Right lung (tissue), 5 donors: ENCODE results near the gene DOK7. TPM values are rescaled to one million over a fixed set of nuclear protein-coding genes. Genes with fewer than 3 reads are reported as not detected.
"Not testable (repeated sequence)": the region's sequence is repeated elsewhere in the genome, so short reads cannot be mapped to it uniquely, and the experiment has no call there.

Experiments used
- DNase-seq, 2 donors: peaks; one replicate each; pipeline ENCODE4 v3.0.0-alpha.2; 2013
- polyA plus RNA-seq, 5 donors: library from polyadenylated mRNA; unstranded; fragments of 120-200 nt; gene quantifications; one replicate each; pipeline versions ENCODE4 v1.2.1 to v1.2.3, GENCODE V29; 2013; ENCODE audit warnings: inconsistent platforms in 1 of 5, low replicate concordance in 1 of 5; ENCODE audit not compliant: insufficient read length in 5 of 5, insufficient read depth in 1 of 5

The DOK7 gene
- polyA plus RNA-seq, 5 donors, result 0.31 to 2.2 (median 0.59) TPM

GRCh38 chr4:3441501-3442459, 21.3 kb upstream of the DOK7 start, which contains the start of gene HGFAC:
TSS of gene HGFAC (plus strand) at chr4:3441968. CDS start at chr4:3442002, 34 bp downstream.
- no peak for DNase-seq

- DNase-seq, result no peak
Measured at GRCh38 chr4:3442460-3442958, 20.6 kb upstream of the DOK7 start.

- DNase-seq, result peak in 1 of 2 donors; percentile 20
Measured at GRCh38 chr4:3442959-3443749, 20.0 kb upstream of the DOK7 start.

GRCh38 chr4:3443750-3444309, 19.3 kb upstream of the DOK7 start:
- no peak for DNase-seq

GRCh38 chr4:3444351-3445110, 18.6 kb upstream of the DOK7 start:
- no peak for DNase-seq

DNA sequence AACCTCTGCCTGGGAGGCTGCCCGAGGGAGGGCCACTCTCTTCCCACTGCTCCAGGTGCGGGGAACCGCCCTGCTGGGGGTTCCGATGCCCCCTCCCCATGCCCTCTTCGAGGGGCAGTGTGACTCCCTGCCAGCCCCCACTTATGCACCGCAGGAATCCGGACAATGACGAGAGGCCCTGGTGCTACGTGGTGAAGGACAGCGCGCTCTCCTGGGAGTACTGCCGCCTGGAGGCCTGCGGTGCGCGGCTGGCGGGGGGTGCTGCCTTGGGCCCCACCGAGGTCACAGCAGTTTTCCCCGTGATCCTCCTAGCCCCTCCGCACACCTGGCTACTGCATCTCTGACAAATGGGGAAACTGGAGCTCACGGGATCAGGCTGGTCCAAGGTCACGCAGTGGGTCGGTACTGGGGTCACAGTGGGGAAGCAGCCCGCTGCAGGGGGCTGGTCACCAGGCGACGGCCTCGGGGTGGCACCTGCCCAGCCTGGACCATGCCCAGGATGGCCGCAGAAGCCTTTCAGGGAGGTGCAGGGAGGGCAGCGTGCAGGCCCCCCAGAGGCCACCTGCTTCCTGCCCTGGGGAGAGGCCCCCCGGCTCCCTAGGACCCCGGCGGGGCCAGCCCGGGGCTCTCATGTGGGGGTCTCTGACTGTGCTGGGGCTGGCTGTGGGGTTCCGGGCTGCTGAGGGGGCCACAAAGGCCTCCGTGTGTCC, 17.8 kb upstream of the DOK7 start:
- DNase-seq, result peak in 1 of 2 donors; percentile 16

- no peak for DNase-seq
Measured at GRCh38 chr4:3445829-3446545, 17.1 kb upstream of the DOK7 start.

DNA sequence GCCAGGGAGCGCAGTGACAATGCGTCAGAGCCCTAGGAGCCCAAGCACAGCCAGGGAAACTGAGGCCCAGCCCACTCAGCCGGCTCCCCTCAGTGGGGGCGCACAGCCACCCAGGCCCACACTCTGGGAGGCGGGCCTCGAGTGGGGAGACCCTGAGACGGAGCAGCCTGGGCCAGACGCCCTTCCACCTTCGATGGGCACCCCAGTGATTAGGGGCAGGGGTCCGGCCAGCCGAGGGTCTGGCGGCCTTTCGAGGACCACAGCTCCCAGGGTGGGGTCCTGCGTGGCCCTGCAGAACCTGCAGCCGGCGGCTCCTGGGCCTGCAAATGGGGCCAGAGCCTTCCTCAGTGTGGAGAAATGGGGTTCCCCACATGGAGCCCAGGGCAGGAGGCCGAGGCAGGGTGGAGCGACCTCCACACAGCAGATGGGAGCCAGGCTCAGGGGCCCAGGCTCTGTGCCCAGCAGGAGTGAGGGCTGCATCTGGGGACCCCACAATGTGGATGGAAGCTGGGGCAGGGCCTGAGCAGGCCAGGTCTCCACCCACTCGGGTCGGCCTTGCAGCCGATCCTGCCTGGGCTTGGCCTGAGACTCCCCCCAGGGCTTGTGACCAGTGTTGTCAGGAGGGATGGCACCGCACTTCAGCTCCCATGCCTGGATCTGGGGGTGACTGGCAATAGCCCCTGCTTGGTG, 16.3 kb upstream of the DOK7 start:
- DNase-seq, result no peak

- no peak for DNase-seq
Measured at GRCh38 chr4:3447431-3448395, 15.4 kb upstream of the DOK7 start.

DNA sequence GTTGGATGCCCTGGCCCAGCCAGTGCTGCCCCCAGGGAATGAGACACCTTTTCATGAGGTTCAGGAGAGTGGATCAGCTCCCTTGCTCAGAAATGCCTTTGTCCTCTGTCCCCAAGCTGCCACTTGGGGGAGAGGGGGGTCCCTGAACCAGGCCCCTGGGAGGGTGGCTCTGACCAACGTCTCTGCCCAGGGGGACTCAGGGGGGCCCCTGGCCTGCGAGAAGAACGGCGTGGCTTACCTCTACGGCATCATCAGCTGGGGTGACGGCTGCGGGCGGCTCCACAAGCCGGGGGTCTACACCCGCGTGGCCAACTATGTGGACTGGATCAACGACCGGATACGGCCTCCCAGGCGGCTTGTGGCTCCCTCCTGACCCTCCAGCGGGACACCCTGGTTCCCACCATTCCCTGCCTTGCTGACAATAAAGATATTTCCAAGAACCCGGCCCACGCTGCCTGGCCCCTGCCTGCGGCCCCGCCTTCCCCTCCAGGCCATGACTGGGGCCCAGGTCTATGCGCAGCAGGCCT, 14.0 kb upstream of the DOK7 start:
- no peak for DNase-seq

DNA sequence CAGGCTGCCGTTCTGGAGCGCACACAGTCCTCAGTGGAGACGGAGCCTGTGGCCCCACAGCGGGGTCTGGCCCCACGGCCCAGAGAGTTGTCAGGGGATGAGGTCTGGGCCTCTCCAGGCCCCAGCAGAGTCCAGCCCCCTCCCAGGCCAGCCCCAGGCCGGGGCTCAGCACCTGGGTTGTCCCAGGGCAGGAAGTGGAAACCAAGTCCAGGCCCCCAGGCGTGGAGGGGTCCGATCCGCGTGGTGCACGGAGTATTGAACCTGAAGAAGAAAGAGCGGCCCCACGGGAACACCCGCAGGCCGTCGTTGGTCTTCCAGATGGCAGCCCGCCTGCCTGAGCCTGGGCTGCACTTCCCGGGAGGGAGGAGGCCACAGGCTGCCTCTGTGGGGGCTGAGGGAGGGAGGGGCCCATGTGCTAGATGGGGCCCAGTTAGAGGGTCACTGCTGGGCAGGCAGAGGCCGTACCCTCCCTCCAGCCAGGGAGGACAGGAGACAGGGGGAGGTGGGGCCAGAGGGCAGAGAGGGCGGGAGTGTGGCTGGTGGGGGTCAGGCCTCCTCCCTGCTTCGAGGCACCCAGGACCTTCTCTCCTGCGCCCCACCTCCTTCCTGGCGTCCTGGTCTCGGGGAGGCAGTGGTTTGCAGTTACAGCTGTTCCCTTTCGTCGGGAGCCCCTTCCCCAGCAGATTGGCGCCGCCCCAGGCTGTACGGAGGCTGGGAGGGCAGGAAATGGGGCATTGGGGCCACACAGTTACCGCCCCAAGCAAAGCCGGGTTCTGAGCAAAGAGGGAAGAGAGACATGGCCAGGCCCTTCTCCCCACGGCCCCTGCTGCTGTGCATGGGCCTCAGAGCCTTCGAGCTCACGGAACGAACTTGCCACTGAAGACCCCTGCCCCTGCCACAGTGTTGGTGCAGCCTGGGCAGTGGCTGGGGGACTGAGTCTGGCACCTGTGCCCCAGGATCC, 13.3 kb upstream of the DOK7 start:
- no peak for DNase-seq

DNA sequence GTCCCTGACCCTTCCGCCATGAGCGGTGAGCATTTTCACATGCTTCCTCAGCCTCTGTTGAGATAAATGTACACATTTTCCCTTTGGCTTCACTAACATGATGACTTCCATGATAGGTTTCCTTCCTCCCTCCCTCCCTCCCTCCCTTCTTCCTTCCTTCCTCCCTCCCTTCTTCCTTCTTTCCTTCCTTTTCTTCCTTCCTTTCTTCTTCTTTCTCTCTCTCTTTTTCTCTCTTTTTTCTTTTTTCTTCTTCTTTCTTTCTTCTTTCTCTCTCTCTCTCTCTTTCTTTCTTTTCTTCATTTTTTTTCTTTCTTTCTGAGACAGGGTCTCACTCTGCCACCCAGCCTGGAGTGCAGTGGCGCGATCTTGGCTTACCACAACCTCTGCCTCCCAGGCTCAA, 12.5 kb upstream of the DOK7 start:
- DNase-seq, result no peak

DNA sequence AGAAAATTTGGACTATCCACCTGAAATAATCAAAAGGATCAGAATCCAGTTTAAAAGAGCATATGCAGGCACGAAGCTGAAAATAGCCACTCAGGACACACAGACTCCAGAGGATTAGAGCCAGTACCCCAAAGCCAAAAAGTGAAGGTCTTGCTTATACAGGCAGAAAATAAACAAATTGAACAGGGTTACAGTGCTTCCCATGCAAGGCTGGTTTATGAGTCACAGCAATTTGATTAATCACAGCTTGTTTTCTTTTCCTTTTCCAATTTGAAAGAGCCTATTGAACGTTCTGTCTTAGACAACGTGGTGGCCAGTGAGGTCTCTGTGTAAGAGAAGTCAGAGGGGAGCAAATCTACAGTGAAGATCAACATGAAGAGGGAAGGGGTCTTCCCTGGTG, 11.2 kb upstream of the DOK7 start:
- no peak for DNase-seq

GRCh38 chr4:3452376-3452775, 10.7 kb upstream of the DOK7 start:
- DNase-seq, result no peak

DNA sequence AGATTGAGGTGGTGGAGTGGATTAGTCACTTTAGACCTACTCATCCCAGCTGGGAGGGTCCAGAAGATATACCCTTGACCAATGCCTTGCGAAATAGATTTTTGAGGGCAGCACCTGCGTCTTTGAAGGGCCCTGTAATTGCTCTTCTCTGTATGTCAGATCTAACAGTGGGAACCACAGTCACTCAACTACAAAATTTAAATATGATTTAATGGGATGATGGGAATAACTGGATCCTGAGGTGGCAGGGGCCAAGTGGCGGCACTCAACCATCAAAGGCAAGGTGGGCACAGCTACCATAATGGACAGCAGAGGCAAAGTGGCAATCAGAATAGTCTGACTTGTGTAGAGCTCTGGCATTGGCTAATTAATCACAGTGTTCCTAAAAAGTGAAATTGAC, 7.5 kb upstream of the DOK7 start:
- not testable (repeated sequence) for DNase-seq

DNA sequence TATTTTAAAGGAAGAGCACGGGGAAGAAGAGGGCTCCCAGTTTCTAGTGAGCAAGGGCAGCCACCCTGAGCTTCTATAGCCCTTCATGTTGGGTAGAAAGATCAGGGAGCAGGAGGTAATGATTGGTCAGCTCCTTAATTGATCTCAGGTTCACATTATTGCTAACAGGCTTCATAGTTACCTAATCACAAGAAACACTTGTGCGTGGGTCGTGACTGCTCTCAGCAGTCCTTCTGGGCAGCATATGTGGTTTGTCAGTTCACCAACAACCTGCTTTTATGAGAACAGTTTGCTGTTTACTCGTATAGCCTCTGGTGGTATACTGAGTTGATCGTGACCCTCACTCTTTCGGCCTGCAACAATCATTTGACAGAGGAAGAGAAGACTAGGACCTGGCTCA, 4.7 kb upstream of the DOK7 start:
- no peak for DNase-seq

GRCh38 chr4:3459156-3459555, 4.0 kb upstream of the DOK7 start:
- DNase-seq, result not testable (repeated sequence)
